ENCODE data around the gene RIPK1. TPM values are rescaled to one million over a fixed set of nuclear protein-coding genes. Genes with fewer than 3 reads are reported as not detected.

Gene RIPK1
- total RNA-seq, 1 experiment from 2014 or later = 15.5 TPM

GRCh38 chr6:3120765-3121089, 52.4 kb downstream of the RIPK1 start:
- no TSS peak for BruUV-seq (replicated peaks)
- Mint-ChIP-seq H3K27ac (ENCODE audit: unreplicated experiment) (no peak overlapping the region), H3K4me1 (ENCODE audit: low read depth, unreplicated experiment) (peaks cover 16% of the 10 kb centered on the region), H3K4me3 (ENCODE audit: unreplicated experiment) (no peak overlapping the region), H3K27me3 (ENCODE audit: insufficient read depth, unreplicated experiment) (no peaks in the 10 kb centered on the region), H3K9me3 (ENCODE audit: unreplicated experiment) (no peaks in the 10 kb centered on the region), H3K36me3 (ENCODE audit: insufficient read depth, unreplicated experiment) (peaks cover 10% of the 10 kb centered on the region)
- DNase-seq = no peak
- Histone ChIP-seq H3K27me3 (replicated peaks; ENCODE audit: control insufficient read depth, insufficient read depth, low read length) (no peaks in the 10 kb centered on the region), H3K9me3 (no peaks in the 10 kb centered on the region), H3K4me1 (peaks cover 16% of the 10 kb centered on the region), H3K4me3 (ENCODE audit: low read depth, low read length) (no peak overlapping the region), H3K36me3 (ENCODE audit: control insufficient read depth, insufficient read depth, low read length) (no peaks in the 10 kb centered on the region; the same call in 1 of the 2 replicates)
- ChIA-PET CTCF (no interaction called here), POLR2A (interaction anchor here (0.6 kb wide), 1 partner anchor 25 kb away, joined by 3 read pairs; no protein-coding TSS in a partner anchor)
- intact Hi-C loops (cut with micrococcal nuclease; ENCODE audit: unreplicated experiment) = no loop called here
- TF ChIP-seq CTCF (IDR thresholded peaks at IDR 0.05; ENCODE audit: insufficient read depth in 1 of 2, low read depth in 1 of 2, low read length in 1 of 2, severe bottlenecking in 1 of 2, unreplicated experiment in 1 of 2) = no peak

- intact Hi-C loops (cut with micrococcal nuclease; ENCODE audit: unreplicated experiment) = no loop called here
- H3K4me3 ChIP-seq (ENCODE audit: low read depth, low read length) = no peak overlapping the region
Measured at GRCh38 chr6:3122823-3123182, 54.5 kb downstream of the RIPK1 start.

GRCh38 chr6:3124667-3125066, 56.4 kb downstream of the RIPK1 start:
- Mint-ChIP-seq H3K27ac (ENCODE audit: unreplicated experiment) (no peak overlapping the region), H3K36me3 (ENCODE audit: insufficient read depth, unreplicated experiment) (peaks cover 4% of the 10 kb centered on the region), H3K4me1 (ENCODE audit: low read depth, unreplicated experiment) (peaks cover under 1% of the 10 kb centered on the region), H3K27me3 (ENCODE audit: insufficient read depth, unreplicated experiment) (no peaks in the 10 kb centered on the region), H3K4me3 (ENCODE audit: unreplicated experiment) (no peak overlapping the region), H3K9me3 (ENCODE audit: unreplicated experiment) (no peaks in the 10 kb centered on the region)
- intact Hi-C loops (cut with micrococcal nuclease; ENCODE audit: unreplicated experiment) = loop anchor here (5.0 kb wide), 1 partner anchor 113 kb away; no protein-coding TSS in a partner anchor
- DNase-seq = no peak
- POLR2A ChIA-PET = no interaction called here
- no peak for TF ChIP-seq CTCF (IDR thresholded peaks at IDR 0.05; ENCODE audit: insufficient read depth in 1 of 2, low read depth in 1 of 2, low read length in 1 of 2, severe bottlenecking in 1 of 2, unreplicated experiment in 1 of 2)
- Histone ChIP-seq H3K27me3 (replicated peaks; ENCODE audit: control insufficient read depth, insufficient read depth, low read length) (no peaks in the 10 kb centered on the region), H3K4me1 (peaks cover 12% of the 10 kb centered on the region), H3K4me3 (ENCODE audit: low read depth, low read length) (no peak overlapping the region), H3K9me3 (no peaks in the 10 kb centered on the region), H3K36me3 (ENCODE audit: control insufficient read depth, insufficient read depth, low read length) (no peaks in the 10 kb centered on the region)
- BruUV-seq (replicated peaks) = no TSS peak
- CTCF ChIA-PET = no interaction called here

More at GRCh38 chr6:3122823-3123182, 54.5 kb downstream of the RIPK1 start:
- Histone ChIP-seq H3K4me1 (peaks cover 16% of the 10 kb centered on the region), H3K27me3 (replicated peaks; ENCODE audit: control insufficient read depth, insufficient read depth, low read length) (no peaks in the 10 kb centered on the region), H3K9me3 (no peaks in the 10 kb centered on the region), H3K36me3 (ENCODE audit: control insufficient read depth, insufficient read depth, low read length) (no peaks in the 10 kb centered on the region)
- no TSS peak for BruUV-seq (replicated peaks)
- DNase-seq = no peak
- H3K4me3 Mint-ChIP-seq (ENCODE audit: unreplicated experiment) = no peak overlapping the region
- peaks cover 10% of the 10 kb centered on the region for H3K36me3 Mint-ChIP-seq (ENCODE audit: insufficient read depth, unreplicated experiment)
- TF ChIP-seq CTCF (IDR thresholded peaks at IDR 0.05; ENCODE audit: insufficient read depth in 1 of 2, low read depth in 1 of 2, low read length in 1 of 2, severe bottlenecking in 1 of 2, unreplicated experiment in 1 of 2) = no peak
- CTCF ChIA-PET = interaction anchor here (1.5 kb wide), 1 partner anchor 129 kb away, joined by 5 read pairs; no protein-coding TSS in a partner anchor
- no peak overlapping the region for H3K27ac Mint-ChIP-seq (ENCODE audit: unreplicated experiment)
- H3K27me3 Mint-ChIP-seq (ENCODE audit: insufficient read depth, unreplicated experiment) = no peaks in the 10 kb centered on the region
- no peaks in the 10 kb centered on the region for H3K9me3 Mint-ChIP-seq (ENCODE audit: unreplicated experiment)
- H3K4me1 Mint-ChIP-seq (ENCODE audit: low read depth, unreplicated experiment) = peaks cover 9% of the 10 kb centered on the region
- POLR2A ChIA-PET = interaction anchor here (0.5 kb wide), 1 partner anchor 899 kb away, joined by 3 read pairs; no protein-coding TSS in a partner anchor
